GM19099 (cell line): ENCODE results near the gene STOML2.
A peak's percentile ranks its signal among the peaks of the same experiment; 100 is the strongest.

ENCODE experiments used
- POLR2A ChIP-seq: IDR thresholded peaks from 3 replicates; pipeline ENCODE4 v1.6.1; 2011; ENCODE audit warnings: low read depth; ENCODE audit not compliant: insufficient read length; ENCODE audit errors: extremely low read depth

The STOML2 gene

GRCh38 chr9:35111001-35111933, 8.3 kb upstream of the STOML2 start:
- no peak for TF ChIP-seq POLR2A

GRCh38 chr9:35110327-35110761, 7.4 kb upstream of the STOML2 start:
- TF ChIP-seq POLR2A: no peak

GRCh38 chr9:35108946-35109575, 6.1 kb upstream of the STOML2 start:
- TF ChIP-seq POLR2A: no peak

- TF ChIP-seq POLR2A: no peak
Measured at GRCh38 chr9:35108461-35108860, 5.5 kb upstream of the STOML2 start.

GRCh38 chr9:35107297-35108290, 4.7 kb upstream of the STOML2 start:
- TF ChIP-seq POLR2A: no peak

GRCh38 chr9:35106343-35106730, 3.4 kb upstream of the STOML2 start:
- no peak for TF ChIP-seq POLR2A

GRCh38 chr9:35105571-35106342, 2.8 kb upstream of the STOML2 start:
- no peak for TF ChIP-seq POLR2A

GRCh38 chr9:35105126-35105525, 2.2 kb upstream of the STOML2 start:
- TF ChIP-seq POLR2A: no peak

- TF ChIP-seq POLR2A: no peak
Measured at GRCh38 chr9:35104586-35104985, 1.7 kb upstream of the STOML2 start.

GRCh38 chr9:35103660-35104191, 795 bp upstream of the STOML2 start:
- no peak for TF ChIP-seq POLR2A

GRCh38 chr9:35102465-35102768, 514 bp downstream of the STOML2 start:
- no peak for TF ChIP-seq POLR2A

GRCh38 chr9:35097573-35097972, 5.4 kb downstream of the STOML2 start:
- TF ChIP-seq POLR2A: no peak

- TF ChIP-seq POLR2A: peak; percentile 91
Measured at GRCh38 chr9:35096035-35096849, 6.7 kb downstream of the STOML2 start, which contains the start of gene PIGO. Gene PIGO (minus strand): TSS chr9:35096591. CDS start chr9:35095565, 1,026 bp downstream.
